Measurements from ENCODE around the gene BANK1.

BANK1 gene

DNA sequence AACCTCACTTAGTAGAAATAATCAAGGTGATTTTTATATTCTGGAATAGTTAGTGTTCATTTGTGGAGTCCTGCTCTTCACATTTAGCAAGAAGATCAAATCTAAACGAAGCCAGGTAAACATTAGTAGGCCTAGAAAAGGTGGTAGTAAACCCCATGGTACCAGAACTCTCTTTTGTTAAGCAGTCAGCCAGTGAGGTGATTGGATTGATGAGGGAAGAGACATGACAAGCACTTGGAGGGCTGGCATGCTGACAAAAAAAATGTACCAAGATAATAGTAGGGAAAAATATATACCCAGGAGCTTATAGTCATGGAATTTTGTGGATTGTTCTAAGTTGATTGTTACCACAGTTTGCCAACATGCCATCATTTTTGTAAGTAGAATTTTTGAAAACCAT, 163.8 kb downstream of the BANK1 start:
- DNase-seq (ENCODE audit: extremely low read depth in 1 of 2, low read depth in 1 of 2): no peak

DNA sequence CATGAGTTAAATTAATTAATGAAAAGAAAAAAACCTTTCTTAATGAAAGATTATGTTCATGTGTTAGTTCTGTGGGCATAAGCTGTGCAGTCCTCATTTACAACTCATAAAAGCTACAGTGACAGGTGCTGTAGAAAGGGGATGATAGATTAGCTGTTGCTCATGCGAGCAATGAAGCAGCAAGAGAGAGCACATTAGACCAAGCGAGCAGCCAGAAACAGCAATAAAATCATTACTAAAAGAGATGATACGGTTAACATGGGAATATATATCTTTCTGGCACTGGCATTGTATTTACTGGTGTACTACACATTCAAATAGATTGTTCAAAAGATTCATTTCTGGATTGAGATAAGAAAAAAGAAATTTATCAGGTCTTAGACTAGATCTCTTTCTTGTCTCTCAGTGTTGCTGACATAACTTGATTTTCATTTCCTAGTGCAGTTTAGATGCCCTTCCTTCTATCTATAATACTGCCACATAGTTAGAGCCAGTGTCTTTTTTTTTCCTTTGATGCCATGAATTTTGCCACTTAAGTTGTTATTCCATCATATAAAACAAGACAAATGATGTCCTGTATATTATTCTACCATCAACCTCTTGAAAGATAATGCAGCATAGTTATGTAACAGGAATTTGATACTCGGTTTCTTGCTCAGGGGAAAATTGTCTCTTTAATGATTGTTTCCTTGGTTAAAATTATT, 164.6 kb downstream of the BANK1 start:
- DNase-seq (ENCODE audit: extremely low read depth in 1 of 2, low read depth in 1 of 2): no peak

DNA sequence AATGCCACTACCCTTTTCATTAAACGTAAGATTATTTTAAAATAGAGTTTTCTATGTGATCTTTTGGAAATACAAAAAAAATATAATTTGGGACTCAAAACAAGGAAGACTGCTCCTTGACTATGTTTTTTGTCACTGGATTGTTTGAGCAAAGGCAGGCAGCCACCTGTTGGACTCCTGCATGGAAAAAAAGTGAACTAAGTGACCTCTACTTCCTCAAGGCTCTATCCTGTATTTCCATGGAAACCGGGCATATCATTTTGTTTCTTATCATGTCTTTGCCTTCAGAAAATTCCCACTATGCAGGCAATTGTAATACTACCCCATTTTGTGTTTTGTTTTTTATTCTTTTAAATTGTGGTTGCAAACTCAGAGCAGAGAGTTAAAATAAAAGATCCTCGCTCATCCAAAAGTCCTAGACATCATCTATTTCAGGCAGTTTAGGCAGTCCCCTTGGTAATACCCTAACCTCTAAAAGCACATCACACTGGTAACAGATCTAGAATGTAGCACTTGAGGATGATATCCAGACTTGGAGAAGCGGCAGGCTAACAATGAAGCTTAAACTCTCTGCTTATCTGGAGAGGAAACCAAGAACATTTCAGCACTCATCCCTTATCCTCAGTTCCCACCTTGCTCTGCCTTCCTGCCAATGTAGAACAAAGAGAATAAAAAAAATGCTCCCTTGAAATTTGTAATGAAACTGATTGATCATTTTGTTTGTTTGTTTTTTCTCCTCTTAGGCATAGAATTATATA, 165.7 kb downstream of the BANK1 start:
- no peak for DNase-seq (ENCODE audit: extremely low read depth in 1 of 2, low read depth in 1 of 2)

DNA sequence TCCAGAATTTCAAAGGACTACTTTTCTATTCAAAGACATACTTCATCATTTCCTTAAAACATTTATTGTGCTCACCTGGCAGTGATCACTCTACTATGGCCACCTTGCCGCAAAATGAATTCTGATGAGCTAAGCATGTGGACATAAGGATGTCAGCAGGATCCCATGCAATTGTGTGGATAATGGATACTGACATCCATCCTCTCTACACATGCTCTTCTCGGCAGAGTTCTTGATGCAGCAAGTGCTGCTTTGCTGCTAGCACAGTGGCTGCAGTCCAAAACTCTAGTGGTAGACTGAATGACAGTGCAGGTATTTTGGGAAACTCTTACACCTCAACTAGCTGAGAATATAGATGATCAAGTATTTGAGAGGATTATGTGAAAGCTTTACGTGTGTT, 168.0 kb downstream of the BANK1 start:
- DNase-seq (ENCODE audit: extremely low read depth in 1 of 2, low read depth in 1 of 2): no peak

DNA sequence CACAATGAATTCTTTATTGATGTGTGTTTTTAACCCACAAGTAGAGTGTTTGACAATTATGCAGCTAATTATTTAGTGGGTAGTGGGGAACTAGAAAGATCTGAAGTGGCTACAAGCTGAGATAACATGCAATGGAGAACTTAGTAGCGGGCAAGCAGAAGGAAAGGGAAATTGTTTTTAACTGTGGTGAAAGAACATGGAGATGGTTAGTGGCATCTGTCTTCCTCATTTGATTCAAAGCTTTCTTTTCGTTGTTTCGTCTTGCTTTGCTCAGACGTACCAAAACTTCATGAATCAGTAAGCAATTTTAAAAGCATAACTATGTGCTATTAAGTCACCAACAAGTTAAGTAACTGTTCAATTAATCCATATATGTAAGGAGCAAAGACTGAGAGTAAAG, 169.9 kb downstream of the BANK1 start:
- DNase-seq (ENCODE audit: extremely low read depth in 1 of 2, low read depth in 1 of 2): no peak

DNA sequence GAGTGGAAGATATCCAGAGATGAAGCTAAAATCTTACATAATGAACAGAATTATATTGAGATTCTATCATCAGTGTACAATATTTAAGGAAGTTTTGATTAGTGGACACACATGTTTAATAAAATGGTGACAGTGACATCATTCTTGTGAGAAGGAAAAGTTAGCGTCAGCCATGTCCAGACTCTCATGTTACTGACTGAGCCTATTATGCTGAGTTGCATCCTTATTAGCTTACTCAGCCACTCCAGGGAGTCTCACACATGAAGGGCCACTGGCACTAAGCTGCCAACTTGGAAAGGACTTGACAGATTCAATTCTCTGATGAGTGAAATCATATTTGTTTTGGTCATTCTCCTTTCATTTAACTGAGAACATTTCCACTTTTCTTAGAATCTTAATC, 170.6 kb downstream of the BANK1 start:
- no peak for DNase-seq (ENCODE audit: extremely low read depth in 1 of 2, low read depth in 1 of 2)

DNA sequence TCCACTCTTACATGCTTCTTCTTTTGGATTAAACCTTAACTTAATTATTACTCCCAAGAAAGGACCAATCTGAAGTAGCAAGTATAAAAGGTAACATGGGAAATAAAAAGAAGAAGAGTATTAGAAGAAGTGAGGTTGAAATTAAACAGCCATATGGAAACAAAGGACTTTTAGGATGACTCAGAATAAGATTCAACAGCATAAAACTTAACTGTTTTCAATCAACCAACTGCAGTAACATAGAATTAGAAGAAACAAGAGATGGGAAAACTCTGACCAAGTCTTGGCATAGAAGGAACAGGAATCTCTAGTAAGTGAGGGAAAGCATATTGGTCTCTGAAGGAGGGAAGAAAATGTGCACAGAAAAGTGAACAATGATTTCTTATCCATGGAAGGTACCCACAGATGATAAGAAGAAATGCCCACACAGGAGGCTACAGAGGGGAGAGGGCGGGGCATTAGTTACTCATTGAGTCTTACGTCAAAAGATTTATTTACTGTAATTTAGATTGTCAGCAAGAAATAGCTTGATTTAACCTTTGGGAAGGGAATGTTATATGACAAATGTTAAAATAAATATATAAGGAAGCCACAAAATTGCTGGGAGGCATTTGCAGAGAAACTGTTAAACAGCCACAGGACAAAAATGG, 177.3 kb downstream of the BANK1 start:
- no peak for DNase-seq (ENCODE audit: extremely low read depth in 1 of 2, low read depth in 1 of 2)

DNA sequence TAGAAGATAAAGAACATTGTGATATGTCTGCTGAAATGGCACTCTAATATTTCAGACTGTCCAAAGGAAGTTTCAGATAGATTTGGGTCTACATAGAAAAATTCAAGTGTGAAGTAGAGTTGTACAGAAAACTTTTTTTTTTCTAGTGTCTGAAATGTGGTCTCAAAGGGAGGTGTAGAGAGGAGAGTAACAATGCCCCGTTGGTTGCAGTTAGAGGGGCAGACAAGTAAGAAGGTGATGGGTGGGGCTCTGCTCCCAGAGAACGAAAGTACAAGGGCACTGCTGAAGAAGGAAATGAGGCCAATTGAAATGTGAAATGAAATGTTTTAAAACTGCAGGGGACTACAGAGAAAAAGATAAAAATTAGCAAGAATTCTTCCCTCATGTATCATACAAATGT, 177.8 kb downstream of the BANK1 start:
- DNase-seq (ENCODE audit: extremely low read depth in 1 of 2, low read depth in 1 of 2): no peak

DNA sequence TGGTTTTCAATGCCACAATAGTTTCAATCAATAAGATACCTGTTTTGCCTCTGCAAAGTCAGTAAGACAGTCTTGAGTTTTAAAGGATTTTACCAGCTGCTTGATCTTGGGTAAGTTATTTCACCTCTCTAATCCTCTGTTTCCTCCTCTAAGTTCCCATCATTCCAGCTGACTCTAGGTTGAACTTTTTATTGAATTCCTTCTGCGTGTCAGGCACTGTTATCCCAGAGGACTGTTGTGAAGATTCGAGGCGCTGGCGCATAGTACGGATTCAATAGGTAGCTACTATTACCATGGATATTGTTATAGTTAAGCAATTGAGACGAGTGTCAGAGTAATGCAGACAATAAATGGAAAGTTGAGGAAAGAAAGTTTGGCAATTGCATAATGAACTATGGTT, 179.4 kb downstream of the BANK1 start:
- DNase-seq (ENCODE audit: extremely low read depth in 1 of 2, low read depth in 1 of 2): no peak

DNA sequence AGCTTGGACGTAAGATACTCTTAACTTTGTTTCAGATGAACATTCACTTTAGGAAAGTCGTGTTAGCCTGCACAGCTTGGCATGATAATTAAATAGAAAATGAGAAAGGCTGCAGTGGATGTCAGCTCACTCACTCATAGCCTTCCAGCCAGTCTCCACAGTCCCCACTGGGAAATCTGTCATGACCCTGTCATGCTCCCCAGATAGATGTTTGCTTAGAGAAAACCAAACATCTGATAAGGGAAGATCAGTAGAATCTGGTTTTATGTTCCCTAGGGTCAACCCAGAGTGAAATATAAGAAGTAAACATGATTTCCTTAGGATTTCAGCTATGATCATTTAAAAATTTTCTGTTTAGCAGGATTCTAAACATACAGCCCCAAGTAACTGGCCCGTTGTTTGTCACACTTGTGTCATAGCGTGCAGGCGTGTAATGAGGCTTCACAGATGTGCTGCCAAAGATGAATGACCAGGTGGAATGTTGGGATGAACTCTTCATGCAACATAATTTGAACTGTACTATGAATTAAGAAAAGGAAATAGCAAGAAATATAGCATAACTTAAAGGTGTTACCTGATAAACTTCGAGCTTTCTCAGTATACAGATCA, 180.1 kb downstream of the BANK1 start:
- DNase-seq (ENCODE audit: extremely low read depth in 1 of 2, low read depth in 1 of 2): no peak

DNA sequence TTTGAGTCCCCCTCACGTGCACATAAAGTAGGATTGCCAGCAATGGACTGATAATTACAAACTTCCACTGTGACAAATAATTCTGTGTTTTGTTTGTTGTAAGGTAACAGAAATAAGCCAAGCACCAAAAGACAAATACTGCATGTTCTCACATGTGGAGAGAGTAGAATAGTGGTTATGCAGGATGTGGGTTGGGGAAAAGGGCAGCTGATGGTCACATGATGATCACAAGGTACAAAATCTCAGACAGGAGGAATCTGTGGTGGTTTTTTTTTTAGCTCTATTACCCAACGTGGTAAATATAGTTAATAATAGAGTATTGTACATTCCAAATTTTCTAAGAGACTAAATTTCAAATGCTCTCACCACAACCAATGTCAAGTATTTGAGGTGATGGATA, 182.3 kb downstream of the BANK1 start:
- DNase-seq (ENCODE audit: extremely low read depth in 1 of 2, low read depth in 1 of 2): no peak

DNA sequence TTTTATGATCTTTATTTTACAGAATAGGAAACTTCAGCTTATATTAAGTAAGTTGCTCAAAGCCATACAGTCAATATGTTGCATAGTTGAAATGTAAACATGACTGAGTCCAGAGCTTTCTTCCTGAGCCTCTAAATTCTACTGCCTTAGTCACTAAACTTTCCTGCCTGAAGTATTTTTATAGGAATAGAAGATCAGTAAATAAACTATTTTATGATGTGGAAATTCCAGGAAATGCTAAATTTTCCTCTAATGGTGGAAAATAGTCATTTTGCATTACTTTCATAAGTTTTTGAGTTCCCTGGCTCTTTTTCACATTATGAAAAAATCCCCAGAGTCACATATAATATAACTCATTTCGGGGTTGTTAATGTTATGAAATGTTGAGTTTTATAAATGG, 182.8 kb downstream of the BANK1 start:
- DNase-seq (ENCODE audit: extremely low read depth in 1 of 2, low read depth in 1 of 2): no peak

DNA sequence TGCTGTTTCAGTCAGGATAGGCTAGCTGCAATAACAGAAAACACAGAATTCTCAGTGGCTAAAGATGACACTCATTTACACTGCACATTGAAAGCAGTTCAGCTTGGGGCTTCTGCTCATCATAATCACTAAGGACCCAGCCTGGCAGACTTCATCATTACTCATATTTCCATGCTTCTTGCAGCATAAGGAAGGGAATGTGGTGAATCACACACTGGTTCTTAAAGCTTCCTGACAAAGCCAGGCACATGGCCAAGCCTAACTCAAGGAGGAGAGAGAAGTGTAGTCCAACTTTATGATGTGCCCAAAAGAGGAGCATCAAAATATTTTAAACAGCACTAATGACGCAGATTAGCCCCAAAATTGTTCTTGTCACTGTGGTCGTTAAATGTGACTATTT, 186.5 kb downstream of the BANK1 start:
- no peak for DNase-seq (ENCODE audit: extremely low read depth in 1 of 2, low read depth in 1 of 2)

DNA sequence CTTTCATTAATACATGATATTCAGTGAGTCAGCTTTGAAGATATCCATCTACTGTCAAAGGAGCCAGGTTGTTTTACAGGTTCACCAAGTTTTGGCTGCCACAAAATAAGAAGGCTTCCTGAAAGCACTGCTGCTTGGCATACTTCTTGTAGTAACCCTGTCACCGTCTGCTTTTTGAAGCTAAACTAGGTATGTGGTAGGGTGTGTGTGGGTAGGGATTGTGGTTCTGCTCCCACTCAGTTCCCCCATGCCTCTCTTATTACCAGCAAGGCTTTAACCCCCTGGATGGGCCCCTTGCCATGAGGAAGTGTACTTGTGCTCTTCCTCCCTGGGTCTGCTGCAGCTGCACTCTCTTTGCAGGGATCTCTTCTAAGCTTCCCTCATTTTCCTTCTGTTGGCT, 191.2 kb downstream of the BANK1 start:
- no peak for DNase-seq (ENCODE audit: extremely low read depth in 1 of 2, low read depth in 1 of 2)

DNA sequence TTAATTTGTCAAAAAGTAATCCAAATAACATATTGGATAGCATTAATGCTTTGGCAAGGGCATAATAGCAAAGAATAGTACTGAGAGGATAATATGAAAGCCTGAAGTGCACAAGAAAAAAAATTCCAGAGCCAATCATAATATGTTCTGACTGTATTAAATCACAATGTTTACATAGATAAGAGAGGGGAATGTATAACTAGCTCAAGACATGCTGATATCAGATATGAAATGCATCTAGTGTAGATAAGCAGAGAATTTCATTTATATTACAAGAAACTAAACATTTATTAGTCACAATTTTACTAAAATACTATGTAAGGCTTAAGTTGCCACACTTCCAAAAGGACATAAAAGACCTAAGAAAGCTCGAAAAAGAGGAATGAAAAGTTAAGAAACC, 193.3 kb downstream of the BANK1 start:
- no peak for DNase-seq (ENCODE audit: extremely low read depth in 1 of 2, low read depth in 1 of 2)

DNA sequence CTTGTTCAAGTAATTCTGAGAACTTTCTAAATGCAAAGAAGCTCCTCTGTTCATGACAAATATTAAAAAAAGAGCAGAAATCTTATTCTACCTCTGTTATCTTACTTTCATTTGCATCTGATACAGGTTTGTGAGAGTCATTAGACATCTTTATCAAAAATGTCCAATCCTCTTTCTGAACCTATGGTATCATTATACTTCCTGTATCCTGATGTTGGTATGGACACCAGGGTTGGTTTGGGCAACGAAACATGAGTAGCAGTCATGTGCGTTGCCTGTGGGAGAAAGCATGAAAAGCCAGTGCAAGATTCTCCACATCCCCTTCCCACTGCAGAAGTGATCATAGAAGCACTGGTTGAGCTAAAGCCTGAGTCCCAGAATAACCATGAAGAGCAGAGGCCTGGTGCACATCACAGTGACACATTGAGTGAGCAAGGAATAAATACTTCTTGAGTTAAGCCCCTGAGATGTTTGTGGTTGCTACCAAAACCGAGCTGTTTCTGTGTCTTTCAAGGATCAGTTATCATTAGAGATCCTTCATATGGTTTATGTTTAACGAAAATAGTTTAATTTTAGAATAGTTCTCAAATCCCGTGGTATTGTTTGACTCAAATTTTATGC, 197.2 kb downstream of the BANK1 start:
- DNase-seq (ENCODE audit: extremely low read depth in 1 of 2, low read depth in 1 of 2): no peak

DNA sequence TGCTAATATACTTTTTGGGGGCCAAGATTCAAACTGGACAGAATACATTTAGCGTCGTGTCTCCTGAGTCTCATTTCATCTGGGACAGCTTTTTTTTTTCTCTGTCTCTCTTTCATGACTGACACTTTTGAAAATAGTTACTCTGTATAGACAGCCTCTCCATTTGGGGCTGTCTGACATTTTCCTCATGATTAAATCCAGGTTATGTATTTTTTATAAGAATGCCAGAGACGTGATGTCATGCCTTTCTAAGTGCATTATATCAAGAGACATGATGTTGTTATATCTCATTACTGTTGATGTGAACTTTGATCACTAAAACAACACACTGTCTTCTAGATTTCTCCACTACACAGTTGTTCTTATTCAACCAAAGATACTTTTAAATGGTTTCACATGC, 199.0 kb downstream of the BANK1 start:
- DNase-seq (ENCODE audit: extremely low read depth in 1 of 2, low read depth in 1 of 2): no peak

DNA sequence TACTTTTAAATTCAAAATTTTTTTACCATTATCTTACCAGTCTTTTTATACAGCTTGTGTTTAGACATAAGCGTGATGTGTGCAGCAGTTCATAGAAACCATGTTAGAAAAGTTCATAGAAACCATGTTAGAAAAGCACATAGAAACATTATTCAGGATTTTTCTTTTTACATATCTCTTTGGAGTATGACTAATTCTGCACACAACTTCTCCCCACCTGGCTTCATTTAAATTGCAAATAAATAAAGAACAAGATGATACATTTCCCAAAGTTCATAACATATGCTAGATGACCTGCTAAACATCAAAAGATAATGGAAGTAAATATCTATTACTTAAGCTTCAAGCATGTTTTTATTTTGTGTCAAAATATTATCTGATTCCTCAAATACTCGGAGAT, 201.9 kb downstream of the BANK1 start:
- DNase-seq (ENCODE audit: extremely low read depth in 1 of 2, low read depth in 1 of 2): no peak

DNA sequence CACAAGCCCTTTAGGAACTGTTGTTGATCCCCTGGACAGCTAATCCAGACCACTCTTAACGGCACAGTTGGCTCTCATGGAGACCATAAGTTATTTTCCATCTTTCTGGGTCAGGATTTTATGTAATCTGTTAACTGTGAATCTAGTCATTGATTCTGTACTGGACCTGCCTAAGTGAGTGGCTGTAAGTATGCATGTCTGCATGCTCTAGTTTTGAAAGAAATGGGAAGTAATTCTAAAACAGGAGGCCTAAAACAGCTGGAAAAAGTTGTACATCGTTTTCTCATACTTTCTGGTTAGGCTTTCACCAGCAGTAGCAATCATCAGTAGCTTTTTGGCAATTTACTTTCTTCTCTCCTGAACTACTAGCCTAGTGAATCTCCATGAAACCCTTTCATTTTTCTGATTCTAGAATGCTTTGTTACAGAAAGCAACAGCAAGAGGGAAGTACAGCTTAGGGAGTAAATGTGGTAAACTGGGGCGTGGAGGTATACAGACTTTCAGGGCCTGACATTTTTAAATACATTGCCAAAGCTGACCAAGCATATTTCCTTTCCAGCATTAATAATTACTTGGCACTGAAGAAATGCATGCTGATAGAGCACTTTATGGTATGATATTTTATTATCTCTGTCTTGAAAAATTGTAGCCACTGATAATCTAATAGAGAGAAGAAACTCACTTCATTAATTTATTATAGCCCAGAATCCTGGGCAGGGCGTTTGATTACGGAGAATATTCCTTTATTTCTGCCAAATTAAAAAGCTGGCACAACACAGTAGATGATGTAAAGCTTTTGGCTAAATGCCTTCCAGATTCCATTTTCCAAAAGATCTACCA, 202.7 kb downstream of the BANK1 start:
- DNase-seq (ENCODE audit: extremely low read depth in 1 of 2, low read depth in 1 of 2): no peak
